Stimulated activated naive CD8-positive, alpha-beta T cell treated with anti-CD3 and anti-CD28 coated beads, Interleukin-15, Interleukin-2, amounts not matched to agents 100 ng/mL and 50 ng/mL, for 24 hours (primary cell): ENCODE results near the gene MILR1.

Experiments
- H3K27ac Mint-ChIP-seq: one replicate; pipeline ENCODE4 v1.8.0; 2021; ENCODE audit warnings: mild to moderate bottlenecking, mixed read lengths
- H3K27me3 Mint-ChIP-seq: one replicate; pipeline ENCODE4 v1.8.0; 2021; ENCODE audit warnings: mixed read lengths
- H3K36me3 Mint-ChIP-seq: one replicate; pipeline ENCODE4 v1.8.0; 2021; ENCODE audit warnings: low read depth, mixed read lengths
- H3K4me1 Mint-ChIP-seq: one replicate; pipeline ENCODE4 v1.8.0; 2021; ENCODE audit warnings: low read depth, mixed read lengths
- H3K4me3 Mint-ChIP-seq: one replicate; pipeline ENCODE4 v1.8.0; 2021; ENCODE audit warnings: mild to moderate bottlenecking, mixed read lengths
- H3K9me3 Mint-ChIP-seq: one replicate; pipeline ENCODE4 v1.8.0; 2021; ENCODE audit warnings: mixed read lengths

The MILR1 gene, protein sequence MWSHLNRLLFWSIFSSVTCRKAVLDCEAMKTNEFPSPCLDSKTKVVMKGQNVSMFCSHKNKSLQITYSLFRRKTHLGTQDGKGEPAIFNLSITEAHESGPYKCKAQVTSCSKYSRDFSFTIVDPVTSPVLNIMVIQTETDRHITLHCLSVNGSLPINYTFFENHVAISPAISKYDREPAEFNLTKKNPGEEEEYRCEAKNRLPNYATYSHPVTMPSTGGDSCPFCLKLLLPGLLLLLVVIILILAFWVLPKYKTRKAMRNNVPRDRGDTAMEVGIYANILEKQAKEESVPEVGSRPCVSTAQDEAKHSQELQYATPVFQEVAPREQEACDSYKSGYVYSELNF

GRCh38 chr17:64448665-64449512 is at the start of gene MILR1:
TSS of gene MILR1 (plus strand) at chr17:64449115. CDS start at chr17:64449169, 54 bp downstream.
- Mint-ChIP-seq H3K4me1 (peaks cover 4% of the 10 kb centered on the region), H3K36me3 (peaks cover 6% of the 10 kb centered on the region), H3K9me3 (no peaks in the 10 kb centered on the region), H3K27ac (no peak within 1 kb of the TSS), H3K27me3 (no peaks in the 10 kb centered on the region), H3K4me3 (peak within 1 kb of the TSS; percentile 32)

DNA sequence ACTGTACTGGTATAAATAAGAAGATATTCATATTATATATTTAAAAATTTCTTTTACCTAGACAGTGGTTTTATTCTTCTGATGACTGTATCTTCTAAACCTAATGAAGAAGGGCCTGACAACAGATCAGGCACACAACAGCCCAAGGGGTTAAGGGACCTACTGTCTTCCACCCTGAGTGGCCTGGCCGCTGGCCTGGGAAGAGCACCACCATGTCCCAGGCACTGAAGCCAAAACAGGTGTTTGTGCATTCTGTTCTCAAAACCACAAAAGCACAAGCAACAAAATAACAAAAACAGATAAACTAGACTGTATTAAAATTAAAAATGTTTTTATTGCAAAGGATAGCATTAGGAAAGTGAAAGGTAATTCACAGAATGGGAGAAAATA is 49.2 kb upstream of the MILR1 start:
- H3K4me3 Mint-ChIP-seq = no peak overlapping the region
- H3K4me1 Mint-ChIP-seq = peaks cover 72% of the 10 kb centered on the region
- H3K9me3 Mint-ChIP-seq = no peaks in the 10 kb centered on the region
- H3K27me3 Mint-ChIP-seq = no peaks in the 10 kb centered on the region
- H3K36me3 Mint-ChIP-seq = peaks cover 16% of the 10 kb centered on the region
- no peak overlapping the region for H3K27ac Mint-ChIP-seq

GRCh38 chr17:64400642-64401041 is 48.3 kb upstream of the MILR1 start:
- Mint-ChIP-seq H3K36me3 (peaks cover 13% of the 10 kb centered on the region), H3K27me3 (no peaks in the 10 kb centered on the region), H3K4me3 (no peak overlapping the region), H3K4me1 (peaks cover 70% of the 10 kb centered on the region), H3K9me3 (no peaks in the 10 kb centered on the region), H3K27ac (peak overlapping the region; percentile 55)

DNA sequence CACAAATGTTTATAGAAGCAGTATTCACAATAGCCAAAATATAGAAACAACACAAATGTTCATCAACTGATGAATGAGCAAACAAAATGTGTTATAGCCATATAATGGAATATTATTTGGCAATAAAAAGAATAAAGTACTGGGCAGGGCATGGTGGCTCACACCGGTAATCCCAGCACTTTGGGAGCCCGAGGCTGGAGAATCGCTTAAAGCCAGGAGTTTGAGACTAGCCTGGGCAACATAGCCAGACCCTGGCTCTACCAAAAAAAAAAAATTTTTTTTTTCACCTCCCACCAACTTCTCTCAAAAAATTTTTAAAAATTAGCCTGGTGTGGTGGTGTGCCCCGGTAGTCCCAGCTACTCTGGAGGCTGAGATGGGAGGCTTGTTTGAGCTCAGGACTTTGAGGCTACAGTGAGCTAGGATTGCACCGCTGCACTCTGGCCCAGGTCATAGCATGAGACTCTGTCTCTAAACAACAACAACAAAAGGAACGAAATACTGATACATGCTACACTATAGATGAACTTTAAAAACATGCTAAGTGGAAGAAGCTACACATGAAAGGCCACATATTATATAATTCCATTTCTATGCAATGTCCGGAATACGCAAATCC is 47.6 kb upstream of the MILR1 start:
- H3K27ac Mint-ChIP-seq = peak overlapping the region; percentile 7
- peak overlapping the region; percentile 18 for H3K4me3 Mint-ChIP-seq
- H3K36me3 Mint-ChIP-seq = peaks cover 13% of the 10 kb centered on the region
- H3K27me3 Mint-ChIP-seq = no peaks in the 10 kb centered on the region
- peaks cover 64% of the 10 kb centered on the region for H3K4me1 Mint-ChIP-seq
- no peaks in the 10 kb centered on the region for H3K9me3 Mint-ChIP-seq

DNA sequence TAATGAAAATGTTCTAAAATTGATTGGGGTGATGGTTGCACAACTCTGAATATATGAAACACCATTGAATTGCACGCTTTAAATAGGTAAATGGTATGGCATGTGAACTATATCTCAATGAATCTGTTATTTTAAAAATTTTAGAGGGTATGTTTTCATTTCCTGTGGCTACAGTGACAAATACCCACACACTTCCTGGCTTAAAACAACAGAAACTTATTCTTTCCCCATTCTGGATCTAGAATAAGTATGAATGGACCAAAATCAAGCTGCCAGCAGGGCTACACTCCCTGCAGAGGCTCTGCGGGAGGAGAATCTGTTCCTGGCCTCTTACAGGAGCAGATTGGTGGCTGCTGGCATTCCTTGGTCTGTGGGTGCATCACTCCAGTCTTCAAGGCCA is 47.0 kb upstream of the MILR1 start:
- peaks cover 10% of the 10 kb centered on the region for H3K36me3 Mint-ChIP-seq
- peak overlapping the region; percentile 18 for H3K4me3 Mint-ChIP-seq
- H3K27ac Mint-ChIP-seq = peak overlapping the region; percentile 50
- H3K9me3 Mint-ChIP-seq = no peaks in the 10 kb centered on the region
- H3K27me3 Mint-ChIP-seq = no peaks in the 10 kb centered on the region
- peaks cover 59% of the 10 kb centered on the region for H3K4me1 Mint-ChIP-seq

DNA sequence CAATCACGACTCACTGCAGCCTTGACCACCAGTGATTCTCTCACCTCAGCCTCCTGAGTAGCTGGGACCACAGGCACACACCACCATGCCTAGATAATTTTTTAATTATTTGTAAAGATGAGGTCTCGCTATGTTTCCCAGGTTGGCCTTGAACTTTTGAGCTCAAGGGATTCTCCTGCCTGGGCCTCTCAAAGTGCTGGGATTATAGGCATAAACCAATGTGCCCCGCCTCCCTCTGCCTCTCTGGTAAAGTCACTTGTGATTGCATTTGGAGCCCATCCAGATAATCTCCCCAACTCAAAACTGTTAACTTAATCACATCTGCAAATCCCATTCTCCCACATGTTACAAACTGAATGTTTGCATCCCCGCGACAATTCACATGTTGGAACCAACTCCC is 46.4 kb upstream of the MILR1 start:
- Mint-ChIP-seq H3K27ac (no peak overlapping the region), H3K9me3 (no peaks in the 10 kb centered on the region), H3K27me3 (no peaks in the 10 kb centered on the region), H3K36me3 (peaks cover 9% of the 10 kb centered on the region), H3K4me3 (no peak overlapping the region), H3K4me1 (peaks cover 57% of the 10 kb centered on the region)

GRCh38 chr17:64403881-64404460 is 44.9 kb upstream of the MILR1 start:
- Mint-ChIP-seq H3K4me3 (no peak overlapping the region), H3K36me3 (peaks cover 9% of the 10 kb centered on the region), H3K9me3 (no peaks in the 10 kb centered on the region), H3K4me1 (peaks cover 42% of the 10 kb centered on the region), H3K27me3 (no peaks in the 10 kb centered on the region), H3K27ac (no peak overlapping the region)

DNA sequence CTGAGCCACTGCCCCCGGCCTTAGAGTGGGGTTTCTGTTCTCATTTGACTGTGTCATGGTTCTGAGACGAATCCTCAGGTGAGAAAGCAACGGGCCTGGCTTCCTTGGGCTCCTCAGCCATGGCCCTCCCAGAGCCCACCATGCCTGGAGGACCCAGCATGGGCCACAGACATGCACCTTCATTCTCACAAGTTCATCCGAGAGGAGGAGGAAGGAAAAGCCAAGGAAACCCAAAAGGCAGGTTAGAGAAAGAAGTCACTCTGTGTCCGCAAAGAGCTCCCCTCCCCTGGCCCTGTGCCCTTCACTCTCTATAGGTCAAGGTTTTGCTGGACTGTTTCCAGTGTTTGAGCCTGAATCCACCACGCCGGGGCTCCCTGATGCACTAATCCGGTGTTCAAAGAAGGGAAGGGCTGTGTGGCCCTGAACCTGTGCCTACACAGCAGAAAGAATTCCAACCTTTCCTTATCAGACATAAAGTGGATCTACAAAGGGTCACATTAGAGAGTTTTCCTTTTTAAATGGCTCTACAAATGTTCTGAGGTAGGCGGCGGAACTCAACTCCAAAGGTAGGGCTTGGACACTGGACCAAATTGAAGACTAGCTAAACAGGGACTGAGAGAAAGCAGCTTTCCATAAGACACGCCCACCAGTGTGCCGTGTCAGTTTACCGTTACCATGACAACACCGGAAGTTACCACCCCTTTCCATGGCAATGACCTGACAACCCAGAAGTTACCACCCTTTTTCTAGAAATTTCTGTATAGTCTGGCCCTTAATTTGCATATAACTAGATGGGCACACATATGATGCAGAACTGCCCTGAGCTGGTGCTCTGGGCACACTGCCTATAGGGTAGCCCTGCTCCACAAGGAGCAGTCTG is 42.4 kb upstream of the MILR1 start:
- no peak overlapping the region for H3K27ac Mint-ChIP-seq
- peaks cover 26% of the 10 kb centered on the region for H3K4me1 Mint-ChIP-seq
- H3K4me3 Mint-ChIP-seq = no peak overlapping the region
- H3K9me3 Mint-ChIP-seq = no peaks in the 10 kb centered on the region
- no peaks in the 10 kb centered on the region for H3K27me3 Mint-ChIP-seq
- peaks cover 5% of the 10 kb centered on the region for H3K36me3 Mint-ChIP-seq

DNA sequence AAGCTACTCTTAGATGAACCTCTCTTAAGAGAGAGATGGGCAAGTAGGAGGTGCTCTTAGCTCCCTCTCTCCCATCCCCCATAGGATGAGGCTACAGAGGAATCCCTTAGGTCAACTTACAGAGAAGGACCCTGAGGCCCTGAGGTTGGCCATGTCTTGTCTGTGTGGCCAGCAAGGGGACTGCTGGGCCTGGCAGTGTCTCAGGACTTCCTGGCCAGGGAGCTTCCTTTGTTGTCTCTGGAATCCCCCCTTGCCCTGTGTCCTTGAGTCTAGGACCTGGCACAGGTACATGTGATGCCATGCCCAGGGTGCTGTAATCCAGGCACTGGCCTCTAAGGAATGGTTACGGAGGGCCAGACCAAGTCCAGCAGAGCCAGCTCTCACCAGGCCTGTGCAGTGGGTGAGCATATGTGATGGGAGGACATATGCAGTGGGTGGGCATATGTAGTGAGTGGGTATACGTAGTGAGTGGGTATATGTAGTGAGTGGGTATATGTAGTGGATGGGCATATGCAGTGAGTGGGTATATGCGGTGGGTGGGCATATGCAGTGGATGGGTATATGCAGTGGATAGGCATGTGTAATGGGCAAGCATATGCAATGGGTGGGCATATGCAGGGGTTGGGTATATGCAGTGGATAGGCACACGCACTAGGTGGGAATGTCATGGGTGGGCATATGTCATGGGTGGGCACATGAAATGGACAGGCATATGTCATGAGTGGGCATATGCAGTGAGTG is 38.0 kb upstream of the MILR1 start:
- peak overlapping the region; percentile 37 for H3K27ac Mint-ChIP-seq
- H3K4me3 Mint-ChIP-seq = no peak overlapping the region
- H3K4me1 Mint-ChIP-seq = peaks cover 29% of the 10 kb centered on the region
- no peaks in the 10 kb centered on the region for H3K9me3 Mint-ChIP-seq
- no peaks in the 10 kb centered on the region for H3K36me3 Mint-ChIP-seq
- H3K27me3 Mint-ChIP-seq = no peaks in the 10 kb centered on the region

- H3K4me3 Mint-ChIP-seq = peak overlapping the region; percentile 46
- H3K36me3 Mint-ChIP-seq = no peaks in the 10 kb centered on the region
- peaks cover 29% of the 10 kb centered on the region for H3K4me1 Mint-ChIP-seq
- H3K27me3 Mint-ChIP-seq = no peaks in the 10 kb centered on the region
- peak overlapping the region; percentile 49 for H3K27ac Mint-ChIP-seq
- H3K9me3 Mint-ChIP-seq = no peaks in the 10 kb centered on the region
Observed at GRCh38 chr17:64411999-64412771, 36.7 kb upstream of the MILR1 start.

- H3K27me3 Mint-ChIP-seq = no peaks in the 10 kb centered on the region
- H3K4me1 Mint-ChIP-seq = peaks cover 29% of the 10 kb centered on the region
- H3K4me3 Mint-ChIP-seq = peak overlapping the region; percentile 46
- H3K36me3 Mint-ChIP-seq = no peaks in the 10 kb centered on the region
- peak overlapping the region; percentile 38 for H3K27ac Mint-ChIP-seq
- no peaks in the 10 kb centered on the region for H3K9me3 Mint-ChIP-seq
Observed at GRCh38 chr17:64412944-64413381, 36.0 kb upstream of the MILR1 start.

- Mint-ChIP-seq H3K4me1 (peaks cover 29% of the 10 kb centered on the region), H3K9me3 (no peaks in the 10 kb centered on the region), H3K27ac (no peak overlapping the region), H3K4me3 (no peak overlapping the region), H3K27me3 (no peaks in the 10 kb centered on the region), H3K36me3 (no peaks in the 10 kb centered on the region)
Observed at GRCh38 chr17:64413513-64413912, 35.4 kb upstream of the MILR1 start.
